ENCODE data around the gene PAK4. TPM values are rescaled to one million over a fixed set of nuclear protein-coding genes. Genes with fewer than 3 reads are reported as not detected.
A peak's percentile ranks its signal among the peaks of the same experiment; 100 is the strongest.

PAK4 gene
- total and polyA plus RNA-seq, 9 of the 15 experiments (the other 6 are each of a cell fraction or from before 2014, with no cell fraction given): 0.21 to 33.5 (median 5.8) TPM

DNA sequence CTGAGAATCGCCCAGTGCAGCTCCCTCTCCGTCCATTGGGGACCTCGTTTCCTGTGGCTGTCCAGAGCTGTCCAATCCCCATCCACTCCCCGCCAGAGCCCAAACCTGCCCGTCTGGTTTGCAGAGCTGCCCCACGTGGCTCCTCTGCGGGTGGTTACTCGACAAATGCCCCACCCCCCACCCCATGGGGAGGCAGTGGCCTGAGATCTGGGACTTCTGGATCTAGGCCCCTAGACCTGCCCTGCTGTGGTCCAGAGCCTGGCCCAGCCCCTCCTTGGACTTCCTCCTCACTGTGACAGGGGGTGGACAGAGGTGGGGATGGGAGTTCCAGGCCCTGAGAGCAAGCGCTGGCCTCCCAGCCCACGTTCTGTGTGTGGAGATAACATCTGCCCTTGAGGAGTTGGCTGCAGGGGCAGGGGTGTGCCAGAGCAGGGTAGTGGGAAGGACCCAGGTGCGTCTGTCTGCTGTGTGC is 29.1 kb downstream of the PAK4 start:
- ATAC-seq (peak; percentile 92), DNase-seq (ENCODE audit: extremely low read depth in 1 of 4, low spot score in 3 of 4) (peak; percentile 73 to 81 (median 76)), FAIRE-seq (peak; percentile 74)
- ChIA-PET CTCF (ENCODE audit: low intra/inter-chr PET ratio) (no interaction called here), POLR2A (interaction anchor here (2.4 kb wide), 1 partner anchor 10 kb away, joined by 13 read pairs; no protein-coding TSS in a partner anchor)
- intact Hi-C loops (cut with micrococcal nuclease): no loop called here
- peaks cover 7% of the 10 kb centered on the region for H3K9me1 ChIP-seq (ENCODE audit: control insufficient read depth, insufficient read depth, low read length)
- peaks cover 5% of the 10 kb centered on the region; the same call in 1 of the 3 replicates for H3K36me3 ChIP-seq (ENCODE audit: control insufficient read depth, insufficient read depth, low read length)
- no peak overlapping the region for H3K27ac ChIP-seq (ENCODE audit: extremely low read depth, low read depth, low read length)
- H3K27me3 ChIP-seq (ENCODE audit: control insufficient read depth in 2 of 2, insufficient read depth in 2 of 2, low read length in 2 of 2): no peaks in the 10 kb centered on the region
- no peaks in the 10 kb centered on the region for H3K9me3 ChIP-seq (replicated peaks; ENCODE audit: control insufficient read depth, insufficient read depth, low read depth, low read length)
- no TSS peak for BruUV-seq (replicated peaks)
- H3K4me1 ChIP-seq (replicated peaks in 1 of 2; ENCODE audit: control insufficient read depth in 2 of 2, insufficient read depth in 2 of 2, low read length in 2 of 2): peaks cover 43 to 69% of the 10 kb centered on the region in 2 experiments
- H3K9ac ChIP-seq (ENCODE audit: insufficient read depth in 1 of 2, low read depth in 2 of 2, low read length in 2 of 2): peak overlapping the region in 1 of 2 experiments; percentile 49; a peak in 2 of 4 replicates
- peaks cover 19% of the 10 kb centered on the region for H4K20me1 ChIP-seq (replicated peaks; ENCODE audit: control insufficient read depth, insufficient read depth, low read length)
- peaks cover 52% of the 10 kb centered on the region for H3K79me2 ChIP-seq (ENCODE audit: control insufficient read depth, insufficient read depth, low read length)
- in situ Hi-C loops (cut with MboI): no loop called here
- no peak overlapping the region for H3K4me2 ChIP-seq (ENCODE audit: insufficient read depth, low read length)
- H3K4me3 ChIP-seq: no peak overlapping the region
- no peak overlapping the region for H2AFZ ChIP-seq (ENCODE audit: low read depth, low read length)
- 11% methylated on average over 6 of the region's 11 CpGs for WGBS (ENCODE audit: insufficient coverage, low coverage, missing lambda C conversion rate)
- TF ChIP-seq, protein P1, sequence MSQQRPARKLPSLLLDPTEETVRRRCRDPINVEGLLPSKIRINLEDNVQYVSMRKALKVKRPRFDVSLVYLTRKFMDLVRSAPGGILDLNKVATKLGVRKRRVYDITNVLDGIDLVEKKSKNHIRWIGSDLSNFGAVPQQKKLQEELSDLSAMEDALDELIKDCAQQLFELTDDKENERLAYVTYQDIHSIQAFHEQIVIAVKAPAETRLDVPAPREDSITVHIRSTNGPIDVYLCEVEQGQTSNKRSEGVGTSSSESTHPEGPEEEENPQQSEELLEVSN (IDR thresholded peaks at IDR 0.05; ENCODE audit: borderline replicate concordance in 1 of 2, extremely low read depth in 1 of 2, insufficient read depth in 1 of 2, insufficient read length in 1 of 2, low read depth in 1 of 2, low read length in 1 of 2, poor library complexity in 1 of 2, severe bottlenecking in 1 of 2): peak in 1 of 2 experiments; percentile 24
- TF ChIP-seq MYC (IDR thresholded peaks at IDR 0.05; ENCODE audit: low read depth, low read length) (no peak), MYC (CRISPR knock-in tag; IDR thresholded peaks at IDR 0.05; ENCODE audit: borderline replicate concordance, low read depth) (no peak), TAL1 (IDR thresholded peaks at IDR 0.05) (no peak), CBFA2T2 (conservative IDR thresholded peaks at IDR 0.05) (0 out of 2 replicates have a peak, but pooled peaks have one; percentile 7), EGR1 (conservative IDR thresholded peaks at IDR 0.05) (peak; percentile 5; the same call in 1 of the 2 replicates), GATA2 (CRISPR knock-in tag; IDR thresholded peaks at IDR 0.05) (peak; percentile 6; the same call in 1 of the 2 replicates), RBM25 (IDR thresholded peaks at IDR 0.05; ENCODE audit: low read depth, low read length, severe bottlenecking) (no peak), NR2C2 (CRISPR knock-in tag; IDR thresholded peaks at IDR 0.05) (no peak), NR2C2 (tag; IDR thresholded peaks at IDR 0.05) (no peak), RAD51 (IDR thresholded peaks at IDR 0.05; ENCODE audit: borderline replicate concordance, low read depth) (peak; percentile 60; the same call in 1 of the 2 replicates)
- TF ChIP-seq, protein P2, sequence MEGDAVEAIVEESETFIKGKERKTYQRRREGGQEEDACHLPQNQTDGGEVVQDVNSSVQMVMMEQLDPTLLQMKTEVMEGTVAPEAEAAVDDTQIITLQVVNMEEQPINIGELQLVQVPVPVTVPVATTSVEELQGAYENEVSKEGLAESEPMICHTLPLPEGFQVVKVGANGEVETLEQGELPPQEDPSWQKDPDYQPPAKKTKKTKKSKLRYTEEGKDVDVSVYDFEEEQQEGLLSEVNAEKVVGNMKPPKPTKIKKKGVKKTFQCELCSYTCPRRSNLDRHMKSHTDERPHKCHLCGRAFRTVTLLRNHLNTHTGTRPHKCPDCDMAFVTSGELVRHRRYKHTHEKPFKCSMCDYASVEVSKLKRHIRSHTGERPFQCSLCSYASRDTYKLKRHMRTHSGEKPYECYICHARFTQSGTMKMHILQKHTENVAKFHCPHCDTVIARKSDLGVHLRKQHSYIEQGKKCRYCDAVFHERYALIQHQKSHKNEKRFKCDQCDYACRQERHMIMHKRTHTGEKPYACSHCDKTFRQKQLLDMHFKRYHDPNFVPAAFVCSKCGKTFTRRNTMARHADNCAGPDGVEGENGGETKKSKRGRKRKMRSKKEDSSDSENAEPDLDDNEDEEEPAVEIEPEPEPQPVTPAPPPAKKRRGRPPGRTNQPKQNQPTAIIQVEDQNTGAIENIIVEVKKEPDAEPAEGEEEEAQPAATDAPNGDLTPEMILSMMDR (IDR thresholded peaks at IDR 0.05 in 2 of 3, conservative IDR thresholded peaks at IDR 0.05 in 1 of 3; ENCODE audit: insufficient read depth in 2 of 3, low read depth in 1 of 3, low read length in 3 of 3): 0 out of 6 replicates have a peak, but pooled peaks of 2 of the 3 experiments have one; percentile 19 to 28
- TF ChIP-seq, protein P3, sequence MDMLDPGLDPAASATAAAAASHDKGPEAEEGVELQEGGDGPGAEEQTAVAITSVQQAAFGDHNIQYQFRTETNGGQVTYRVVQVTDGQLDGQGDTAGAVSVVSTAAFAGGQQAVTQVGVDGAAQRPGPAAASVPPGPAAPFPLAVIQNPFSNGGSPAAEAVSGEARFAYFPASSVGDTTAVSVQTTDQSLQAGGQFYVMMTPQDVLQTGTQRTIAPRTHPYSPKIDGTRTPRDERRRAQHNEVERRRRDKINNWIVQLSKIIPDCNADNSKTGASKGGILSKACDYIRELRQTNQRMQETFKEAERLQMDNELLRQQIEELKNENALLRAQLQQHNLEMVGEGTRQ (CRISPR knock-in tag; IDR thresholded peaks at IDR 0.05): peak; percentile 78
- TF ChIP-seq, protein P4, sequence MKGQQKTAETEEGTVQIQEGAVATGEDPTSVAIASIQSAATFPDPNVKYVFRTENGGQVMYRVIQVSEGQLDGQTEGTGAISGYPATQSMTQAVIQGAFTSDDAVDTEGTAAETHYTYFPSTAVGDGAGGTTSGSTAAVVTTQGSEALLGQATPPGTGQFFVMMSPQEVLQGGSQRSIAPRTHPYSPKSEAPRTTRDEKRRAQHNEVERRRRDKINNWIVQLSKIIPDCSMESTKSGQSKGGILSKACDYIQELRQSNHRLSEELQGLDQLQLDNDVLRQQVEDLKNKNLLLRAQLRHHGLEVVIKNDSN (CRISPR knock-in tag; IDR thresholded peaks at IDR 0.05): peak; percentile 88
- TF ChIP-seq, protein P5, sequence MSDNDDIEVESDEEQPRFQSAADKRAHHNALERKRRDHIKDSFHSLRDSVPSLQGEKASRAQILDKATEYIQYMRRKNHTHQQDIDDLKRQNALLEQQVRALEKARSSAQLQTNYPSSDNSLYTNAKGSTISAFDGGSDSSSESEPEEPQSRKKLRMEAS (CRISPR knock-in tag; IDR thresholded peaks at IDR 0.05): 0 out of 2 replicates have a peak, but pooled peaks have one; percentile 39
